ENCODE results near the gene SPAG16. TPM values are rescaled to one million over a fixed set of nuclear protein-coding genes. Genes with fewer than 3 reads are reported as not detected.

Gene SPAG16
- total RNA-seq, 2 experiments from 2014 or later = 2.8 to 3.2 TPM

DNA sequence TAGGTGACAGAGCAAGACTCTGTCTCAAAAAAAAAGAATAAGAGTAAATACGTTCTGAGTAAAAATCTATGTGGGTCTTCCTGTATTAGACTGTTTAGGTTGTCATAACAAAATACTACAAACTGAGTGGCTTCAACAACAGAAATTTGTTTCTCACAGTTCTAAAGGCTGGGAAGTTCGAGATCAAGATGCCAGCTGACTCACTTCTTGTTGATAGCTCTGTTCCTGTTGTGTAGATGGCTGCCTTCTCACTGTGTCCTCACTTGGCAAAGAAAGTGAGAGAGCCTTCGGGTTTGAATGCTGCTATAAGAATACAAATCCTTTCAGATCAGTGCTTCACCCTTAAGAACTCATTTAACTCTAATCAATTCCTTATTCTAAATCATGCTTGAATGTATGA is 696.6 kb downstream of the SPAG16 start:
- H3K27ac Mint-ChIP-seq = no peak overlapping the region
- H3K36me3 ChIP-seq (ENCODE audit: insufficient read depth, low read length) = no peaks in the 10 kb centered on the region

GRCh38 chr2:213989207-213989606 is 704.9 kb downstream of the SPAG16 start:
- no peak overlapping the region for H3K4me3 Mint-ChIP-seq
- H3K9me3 Mint-ChIP-seq = no peaks in the 10 kb centered on the region
- no peaks in the 10 kb centered on the region for H3K36me3 Mint-ChIP-seq (ENCODE audit: low read depth)
- POLR2A ChIA-PET = no interaction called here
- no peak overlapping the region for H3K27ac Mint-ChIP-seq
- no peaks in the 10 kb centered on the region for H3K4me1 Mint-ChIP-seq (ENCODE audit: low read depth)
- no peak for DNase-seq
- Histone ChIP-seq H3K9me3 (ENCODE audit: control insufficient read depth in 1 of 2, insufficient read depth in 1 of 2, low read length in 2 of 2) (no peaks in the 10 kb centered on the region), H3K36me3 (ENCODE audit: insufficient read depth, low read length) (no peaks in the 10 kb centered on the region), H3K27ac (ENCODE audit: low read depth in 1 of 2, low read length in 2 of 2) (no peak overlapping the region), H3K4me3 (ENCODE audit: low read length) (no peak overlapping the region), H3K27me3 (ENCODE audit: control insufficient read depth in 1 of 2, insufficient read depth in 2 of 2, low read length in 2 of 2) (no peaks in the 10 kb centered on the region), H3K4me1 (ENCODE audit: insufficient read depth, low read length) (no peaks in the 10 kb centered on the region)
- TF ChIP-seq, protein P1, sequence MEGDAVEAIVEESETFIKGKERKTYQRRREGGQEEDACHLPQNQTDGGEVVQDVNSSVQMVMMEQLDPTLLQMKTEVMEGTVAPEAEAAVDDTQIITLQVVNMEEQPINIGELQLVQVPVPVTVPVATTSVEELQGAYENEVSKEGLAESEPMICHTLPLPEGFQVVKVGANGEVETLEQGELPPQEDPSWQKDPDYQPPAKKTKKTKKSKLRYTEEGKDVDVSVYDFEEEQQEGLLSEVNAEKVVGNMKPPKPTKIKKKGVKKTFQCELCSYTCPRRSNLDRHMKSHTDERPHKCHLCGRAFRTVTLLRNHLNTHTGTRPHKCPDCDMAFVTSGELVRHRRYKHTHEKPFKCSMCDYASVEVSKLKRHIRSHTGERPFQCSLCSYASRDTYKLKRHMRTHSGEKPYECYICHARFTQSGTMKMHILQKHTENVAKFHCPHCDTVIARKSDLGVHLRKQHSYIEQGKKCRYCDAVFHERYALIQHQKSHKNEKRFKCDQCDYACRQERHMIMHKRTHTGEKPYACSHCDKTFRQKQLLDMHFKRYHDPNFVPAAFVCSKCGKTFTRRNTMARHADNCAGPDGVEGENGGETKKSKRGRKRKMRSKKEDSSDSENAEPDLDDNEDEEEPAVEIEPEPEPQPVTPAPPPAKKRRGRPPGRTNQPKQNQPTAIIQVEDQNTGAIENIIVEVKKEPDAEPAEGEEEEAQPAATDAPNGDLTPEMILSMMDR (IDR thresholded peaks at IDR 0.05) = no peak
- CTCF ChIA-PET = interaction anchor here (1.1 kb wide), 1 partner anchor 12 kb away, joined by 3 read pairs; no protein-coding TSS in a partner anchor
- no peaks in the 10 kb centered on the region for H3K27me3 Mint-ChIP-seq
- intact Hi-C loops (cut with DNase I, micrococcal nuclease) = no loop called here
- no peak for ATAC-seq (ENCODE audit: poor library complexity)

More for the DNA sequence above, 696.6 kb downstream of the SPAG16 start:
- H3K9me3 Mint-ChIP-seq = no peaks in the 10 kb centered on the region
- no peaks in the 10 kb centered on the region for H3K36me3 Mint-ChIP-seq (ENCODE audit: low read depth)
- no peaks in the 10 kb centered on the region for H3K4me1 Mint-ChIP-seq (ENCODE audit: low read depth)
- Histone ChIP-seq H3K27me3 (ENCODE audit: control insufficient read depth in 1 of 2, insufficient read depth in 2 of 2, low read length in 2 of 2) (no peaks in the 10 kb centered on the region), H3K9me3 (ENCODE audit: control insufficient read depth in 1 of 2, insufficient read depth in 1 of 2, low read length in 2 of 2) (no peaks in the 10 kb centered on the region), H3K4me3 (ENCODE audit: low read length) (no peak overlapping the region), H3K27ac (ENCODE audit: low read depth in 1 of 2, low read length in 2 of 2) (no peak overlapping the region), H3K4me1 (ENCODE audit: insufficient read depth, low read length) (no peaks in the 10 kb centered on the region)
- no peak overlapping the region for H3K4me3 Mint-ChIP-seq
- TF ChIP-seq, protein P1 (IDR thresholded peaks at IDR 0.05) = no peak
- ATAC-seq (ENCODE audit: poor library complexity) (no peak), DNase-seq (no peak)
- CTCF ChIA-PET = no interaction called here
- POLR2A ChIA-PET = no interaction called here
- H3K27me3 Mint-ChIP-seq = no peaks in the 10 kb centered on the region
- intact Hi-C loops (cut with DNase I, micrococcal nuclease) = no loop called here

DNA sequence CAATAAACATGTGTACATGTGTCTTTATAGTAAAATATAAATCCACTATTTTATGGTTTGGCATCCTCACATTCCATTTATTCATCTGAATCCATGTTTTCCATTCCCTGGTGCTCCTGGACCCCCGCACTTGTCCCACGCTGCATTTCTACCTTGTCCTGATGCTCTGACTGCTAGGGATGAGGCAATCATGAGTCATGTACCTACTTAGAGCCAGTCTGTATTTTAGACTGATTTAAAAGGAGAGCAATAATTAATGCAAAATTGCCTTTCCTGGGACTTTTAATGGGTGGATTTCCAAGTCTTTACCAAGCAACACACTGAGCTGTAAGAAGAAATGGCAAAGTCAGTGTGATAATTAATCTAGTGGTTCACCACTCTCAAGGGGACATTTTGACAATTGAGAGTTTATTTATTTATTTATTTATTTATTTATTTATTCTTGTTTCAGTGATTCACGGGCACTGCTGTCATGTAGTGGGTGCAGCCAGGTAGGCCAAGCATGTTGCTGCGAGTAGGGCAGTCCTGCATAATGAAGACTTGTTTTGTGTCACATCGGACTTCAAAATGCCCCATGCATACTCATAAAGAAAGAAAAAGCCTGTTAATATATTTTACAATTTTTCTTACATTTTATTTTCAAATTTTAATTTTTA is 707.3 kb downstream of the SPAG16 start:
- Histone ChIP-seq H3K4me1 (ENCODE audit: insufficient read depth, low read length) (no peaks in the 10 kb centered on the region), H3K4me3 (ENCODE audit: low read length) (no peak overlapping the region), H3K36me3 (ENCODE audit: insufficient read depth, low read length) (no peaks in the 10 kb centered on the region), H3K27me3 (ENCODE audit: control insufficient read depth in 1 of 2, insufficient read depth in 2 of 2, low read length in 2 of 2) (no peaks in the 10 kb centered on the region), H3K9me3 (ENCODE audit: control insufficient read depth in 1 of 2, insufficient read depth in 1 of 2, low read length in 2 of 2) (peaks cover 0 to 1% of the 10 kb centered on the region in 2 experiments), H3K27ac (ENCODE audit: low read depth in 1 of 2, low read length in 2 of 2) (no peak overlapping the region)
- intact Hi-C loops (cut with DNase I, micrococcal nuclease) = no loop called here
- Mint-ChIP-seq H3K27ac (no peak overlapping the region), H3K9me3 (no peaks in the 10 kb centered on the region), H3K4me3 (no peak overlapping the region), H3K4me1 (ENCODE audit: low read depth) (no peaks in the 10 kb centered on the region), H3K27me3 (no peaks in the 10 kb centered on the region), H3K36me3 (ENCODE audit: low read depth) (no peaks in the 10 kb centered on the region)
- CTCF ChIA-PET = no interaction called here
- POLR2A ChIA-PET = no interaction called here
- no peak for DNase-seq
- ATAC-seq (ENCODE audit: poor library complexity) = no peak
- TF ChIP-seq, protein P1 (IDR thresholded peaks at IDR 0.05) = no peak
